HEK293T (cell line): ENCODE data around the gene ZNF649.

Experiments used
- ARNT ChIP-seq: fragments of 450-650 bp; IDR thresholded peaks from 2 replicates; pipeline ENCODE4 v1.6.1; 2017; ENCODE audit warnings: mild to moderate bottlenecking
- L3MBTL2 ChIP-seq: fragments of 450-650 bp; conservative IDR thresholded peaks from 2 replicates; pipeline ENCODE4 v1.6.1; 2016; ENCODE audit warnings: mild to moderate bottlenecking

DNA sequence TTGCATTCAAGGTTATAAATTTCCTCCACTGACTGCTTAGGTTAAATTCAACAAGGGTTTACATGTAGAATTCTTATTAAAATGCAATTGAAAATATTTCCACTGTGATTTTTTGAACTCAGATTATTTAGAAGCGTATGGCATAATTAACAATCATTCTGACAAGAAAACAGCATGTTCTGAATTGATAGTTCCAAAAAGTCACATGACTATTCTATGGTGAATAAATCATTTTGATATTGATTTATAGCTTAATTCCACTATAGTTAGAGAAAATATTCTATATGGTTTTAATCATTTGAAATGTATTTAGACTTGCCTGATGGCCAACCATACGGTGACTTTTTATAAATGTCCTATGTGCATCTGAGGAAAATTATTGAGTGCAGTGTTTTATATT lies 20.1 kb downstream of the ZNF649 start:
- no peak for TF ChIP-seq L3MBTL2
- no peak for TF ChIP-seq ARNT
